Ecto neural progenitor cell (in vitro differentiated cells): ENCODE measurements around the gene NPDC1.

ENCODE experiments used
- DNase-seq: peaks from one replicate; pipeline ENCODE4 v3.0.0-alpha.2; 2018; ENCODE audit warnings: low spot score

The NPDC1 gene

GRCh38 chr9:137056739-137057415 is 10.9 kb upstream of the NPDC1 start:
- DNase-seq, result no peak

- DNase-seq, result peak; percentile 55
Observed at GRCh38 chr9:137055385-137056364, 9.7 kb upstream of the NPDC1 start.

- no peak for DNase-seq
Observed at GRCh38 chr9:137054932-137055384, 9.0 kb upstream of the NPDC1 start.

- DNase-seq, result no peak
Observed at GRCh38 chr9:137053944-137054931, 8.3 kb upstream of the NPDC1 start, which contains the start of gene ENTPD2. Gene ENTPD2 (minus strand): TSS chr9:137054061. CDS start chr9:137053997, 64 bp downstream.

GRCh38 chr9:137052998-137053943 is 7.3 kb upstream of the NPDC1 start:
- no peak for DNase-seq

- no peak for DNase-seq
Observed at GRCh38 chr9:137052293-137052692, 6.3 kb upstream of the NPDC1 start.

GRCh38 chr9:137051145-137051724 is 5.3 kb upstream of the NPDC1 start:
- no peak for DNase-seq

- DNase-seq, result no peak
Observed at GRCh38 chr9:137050570-137050969, 4.6 kb upstream of the NPDC1 start.

GRCh38 chr9:137049544-137050449 is 3.8 kb upstream of the NPDC1 start:
- peak; percentile 82 for DNase-seq

GRCh38 chr9:137048655-137049543 is 2.9 kb upstream of the NPDC1 start:
- DNase-seq, result no peak

GRCh38 chr9:137045294-137046087 is 486 bp downstream of the NPDC1 start:
- DNase-seq, result no peak

- DNase-seq, result no peak
Observed at GRCh38 chr9:137044502-137045177, 1.3 kb downstream of the NPDC1 start.

- no peak for DNase-seq
Observed at GRCh38 chr9:137044037-137044436, 1.9 kb downstream of the NPDC1 start.

- DNase-seq, result no peak
Observed at GRCh38 chr9:137042751-137043727, 2.9 kb downstream of the NPDC1 start.

- no peak for DNase-seq
Observed at GRCh38 chr9:137041124-137041523, 4.9 kb downstream of the NPDC1 start.
